GM12801 (cell line): ENCODE data around the gene AP2A2.

Source experiments
- TF ChIP-seq, protein P1 (sequence below): IDR thresholded peaks from one replicate; pipeline ENCODE4 v1.5.1; 2011; ENCODE audit warnings: control low read depth; ENCODE audit not compliant: insufficient read length; ENCODE audit errors: extremely low read depth

Gene AP2A2

DNA sequence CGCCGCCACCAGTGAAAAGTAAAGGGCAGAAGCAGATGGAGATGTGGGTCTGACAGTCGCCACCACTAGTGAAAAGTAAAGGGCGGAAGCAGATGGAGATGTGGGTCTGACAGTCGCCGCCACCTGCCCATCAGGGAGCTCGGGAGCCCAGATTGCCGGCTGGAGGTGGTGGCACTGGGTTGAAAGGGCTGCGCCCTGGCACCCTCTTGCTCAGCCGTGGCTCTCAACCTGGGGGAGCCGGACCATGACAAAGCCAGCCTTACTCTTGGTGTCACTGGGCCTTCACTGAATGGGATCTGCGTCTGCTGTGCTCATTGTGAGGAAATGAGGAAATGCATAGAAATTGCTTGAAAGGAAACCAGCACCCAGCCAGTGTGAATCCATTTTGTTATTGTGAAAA is 36.3 kb downstream of the AP2A2 start:
- TF ChIP-seq, protein P1, sequence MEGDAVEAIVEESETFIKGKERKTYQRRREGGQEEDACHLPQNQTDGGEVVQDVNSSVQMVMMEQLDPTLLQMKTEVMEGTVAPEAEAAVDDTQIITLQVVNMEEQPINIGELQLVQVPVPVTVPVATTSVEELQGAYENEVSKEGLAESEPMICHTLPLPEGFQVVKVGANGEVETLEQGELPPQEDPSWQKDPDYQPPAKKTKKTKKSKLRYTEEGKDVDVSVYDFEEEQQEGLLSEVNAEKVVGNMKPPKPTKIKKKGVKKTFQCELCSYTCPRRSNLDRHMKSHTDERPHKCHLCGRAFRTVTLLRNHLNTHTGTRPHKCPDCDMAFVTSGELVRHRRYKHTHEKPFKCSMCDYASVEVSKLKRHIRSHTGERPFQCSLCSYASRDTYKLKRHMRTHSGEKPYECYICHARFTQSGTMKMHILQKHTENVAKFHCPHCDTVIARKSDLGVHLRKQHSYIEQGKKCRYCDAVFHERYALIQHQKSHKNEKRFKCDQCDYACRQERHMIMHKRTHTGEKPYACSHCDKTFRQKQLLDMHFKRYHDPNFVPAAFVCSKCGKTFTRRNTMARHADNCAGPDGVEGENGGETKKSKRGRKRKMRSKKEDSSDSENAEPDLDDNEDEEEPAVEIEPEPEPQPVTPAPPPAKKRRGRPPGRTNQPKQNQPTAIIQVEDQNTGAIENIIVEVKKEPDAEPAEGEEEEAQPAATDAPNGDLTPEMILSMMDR, result no peak

DNA sequence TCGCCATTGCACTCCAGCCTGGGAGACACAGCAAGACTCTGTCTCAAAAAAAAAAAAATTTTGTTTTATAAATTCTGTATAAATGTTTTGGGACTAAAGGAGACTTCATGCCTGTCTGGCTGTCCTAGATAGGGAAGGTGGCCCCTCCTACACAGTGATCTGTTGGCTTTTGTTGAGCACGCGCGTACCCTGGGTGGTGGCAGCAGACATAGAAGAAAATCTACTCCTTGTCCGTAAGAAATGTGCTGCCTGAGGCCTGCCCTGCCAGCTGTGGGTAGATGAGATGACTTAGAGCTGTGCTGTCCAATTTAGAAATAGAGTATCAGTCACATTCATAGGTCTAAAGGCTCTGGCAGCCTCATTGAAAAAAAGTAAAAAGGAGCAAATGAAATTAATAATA is 37.0 kb downstream of the AP2A2 start:
- TF ChIP-seq, protein P1, result no peak

DNA sequence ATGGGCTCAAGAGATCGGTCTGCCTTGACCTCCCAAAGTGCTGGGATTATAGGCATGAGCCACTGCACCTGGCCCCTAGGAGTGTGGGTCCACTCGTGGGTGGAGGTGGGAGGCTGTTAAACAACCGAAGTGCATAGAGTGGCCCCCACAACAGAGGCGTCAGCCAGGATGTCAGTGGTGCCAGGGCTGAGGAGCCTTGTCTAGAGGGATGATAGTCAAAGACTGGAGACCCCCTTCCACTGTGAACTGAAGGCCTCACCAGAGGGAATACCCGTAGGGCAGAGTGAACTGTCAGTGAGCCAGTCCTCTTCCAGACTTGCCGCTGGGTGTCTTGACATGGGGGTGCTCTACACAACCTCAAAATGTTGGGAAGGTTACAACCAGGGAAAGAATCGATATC is 38.2 kb downstream of the AP2A2 start:
- TF ChIP-seq, protein P1, result no peak

DNA sequence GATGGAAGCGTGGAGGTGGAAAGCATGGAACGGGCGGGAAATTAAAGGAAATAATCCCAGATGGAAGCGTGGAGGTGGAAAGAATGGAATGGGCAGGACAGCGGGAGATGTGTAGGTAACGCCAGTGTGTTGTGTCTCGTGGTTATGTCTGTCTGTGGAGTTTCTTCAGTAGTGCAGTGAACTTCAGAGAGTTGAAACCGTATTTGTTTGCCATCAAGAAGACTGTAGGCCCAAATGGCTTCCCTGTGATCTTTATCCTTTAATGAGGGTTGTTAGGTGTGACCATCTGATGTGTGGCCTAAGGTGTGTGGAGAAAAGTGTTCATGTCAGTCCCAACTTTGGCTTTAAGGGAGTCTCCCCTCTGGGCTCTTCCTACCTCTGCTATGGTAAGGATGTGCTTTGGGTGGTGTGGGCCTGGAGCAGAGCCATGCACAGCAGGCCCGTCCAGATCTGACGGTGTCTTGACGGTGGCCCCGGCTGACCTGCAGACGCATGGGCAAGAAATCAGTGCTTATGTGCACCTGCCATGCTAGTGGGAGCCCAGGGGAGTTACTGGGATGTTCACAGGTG is 39.6 kb downstream of the AP2A2 start:
- TF ChIP-seq, protein P1, result no peak

DNA sequence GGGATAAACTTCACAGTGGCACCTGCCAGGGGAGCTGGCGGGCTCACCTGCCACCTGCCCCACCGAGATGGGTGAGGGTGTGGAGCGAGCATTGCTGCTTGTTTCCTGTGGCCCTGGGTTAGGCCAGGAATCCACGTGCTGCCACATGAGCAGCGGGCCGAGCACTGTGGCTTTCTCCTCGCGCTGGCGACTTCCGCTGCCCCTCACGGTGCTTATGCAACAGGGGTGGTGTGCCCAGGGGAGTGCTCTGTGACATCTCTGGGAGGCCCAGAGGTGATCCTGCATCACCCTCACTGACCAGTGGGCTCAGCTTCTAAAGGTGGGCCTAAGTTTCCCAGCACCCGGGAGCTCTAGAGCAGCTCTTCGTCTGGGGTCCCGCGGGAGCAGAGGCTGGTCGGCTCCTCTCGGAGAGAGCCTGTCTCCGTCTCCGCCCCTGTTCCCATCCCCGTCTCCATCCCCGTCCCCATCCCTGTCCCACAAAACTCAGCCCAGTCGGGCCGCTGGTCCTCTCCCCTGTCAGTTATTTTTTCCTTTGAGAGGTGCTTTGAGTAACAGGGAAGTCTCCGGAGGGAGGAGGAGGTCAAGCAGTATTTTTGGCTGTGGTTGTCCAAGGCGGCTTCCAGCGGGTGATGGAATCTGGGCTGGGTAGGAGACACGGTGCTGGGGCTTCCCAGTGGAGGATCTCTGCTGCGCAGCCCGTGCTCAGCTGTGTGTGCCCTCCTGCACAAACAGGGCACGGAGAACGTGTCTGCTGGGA is 42.5 kb downstream of the AP2A2 start:
- TF ChIP-seq, protein P1, result no peak

DNA sequence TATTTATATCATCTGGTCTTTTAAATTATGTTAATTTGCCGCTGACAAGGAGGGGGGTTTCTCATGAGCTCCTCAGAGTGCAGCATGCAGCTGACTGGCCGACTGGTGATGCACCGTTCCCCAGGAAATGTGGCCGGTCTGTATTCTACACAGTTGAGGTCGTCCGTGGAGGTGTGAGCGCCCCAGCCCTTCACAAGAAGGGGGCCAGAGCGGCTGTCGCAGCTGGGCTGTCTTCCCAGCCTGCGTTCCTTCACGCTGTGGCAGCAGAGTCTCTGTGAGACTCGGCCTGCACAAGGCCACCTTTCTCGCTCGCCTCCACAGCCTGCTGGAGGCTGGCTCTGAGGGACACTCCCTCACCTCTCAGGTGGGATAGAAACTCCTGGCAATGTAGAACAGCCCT is 43.2 kb downstream of the AP2A2 start:
- TF ChIP-seq, protein P1, result no peak

DNA sequence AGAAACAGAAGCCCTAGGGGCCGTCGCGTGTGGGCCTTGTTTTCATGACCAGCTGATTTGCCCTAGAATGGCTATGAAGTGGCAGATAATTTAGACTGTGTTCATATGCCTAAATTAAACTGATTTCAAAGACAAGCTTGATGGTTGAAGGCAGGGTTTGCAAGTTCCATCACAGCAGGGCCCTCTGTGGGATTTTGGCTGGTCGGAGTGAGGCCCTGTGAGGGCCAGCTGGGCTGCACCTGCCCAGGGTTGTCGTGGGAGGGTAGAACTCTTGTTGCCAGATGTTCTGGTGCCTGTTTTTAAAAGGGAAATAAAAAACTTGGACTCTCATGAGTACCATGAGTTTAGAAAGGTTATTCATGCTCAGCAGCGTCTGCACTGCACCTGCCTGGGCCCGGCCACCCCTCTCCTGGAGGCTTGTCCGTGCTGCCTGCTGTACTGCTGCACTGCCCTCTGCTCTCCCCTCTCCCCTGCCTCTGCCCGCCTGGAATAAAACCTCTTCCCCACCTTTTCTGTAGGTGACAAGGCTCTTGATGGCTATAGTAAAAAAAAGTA is 44.1 kb downstream of the AP2A2 start:
- TF ChIP-seq, protein P1, result no peak
